Immature natural killer cell (primary cell): Measurements from ENCODE around the gene CDH11. TPM values are rescaled to one million over a fixed set of nuclear protein-coding genes. Genes with fewer than 3 reads are reported as not detected.

ENCODE experiments used
- DNase-seq, 3 donors: peaks; one replicate each; pipeline ENCODE4 v3.0.0; 2022; ENCODE audit warnings: mixed read lengths in 1 of 3
- H3K27ac Mint-ChIP-seq, 6 donors: one replicate each; pipeline ENCODE4 v1.8.0; 2020; ENCODE audit warnings: mixed read lengths in 6 of 6, mild to moderate bottlenecking in 5 of 6, inconsistent platforms in 4 of 6, moderate library complexity in 3 of 6
- H3K27me3 Mint-ChIP-seq, 3 donors: one replicate each; pipeline ENCODE4 v1.8.0; 2020 to 2021; ENCODE audit warnings: low read depth in 3 of 3, mild to moderate bottlenecking in 3 of 3, mixed read lengths in 3 of 3, moderate library complexity in 3 of 3, inconsistent platforms in 1 of 3
- H3K36me3 Mint-ChIP-seq, 3 donors: one replicate each; pipeline ENCODE4 v1.8.0; 2020; ENCODE audit warnings: mixed read lengths in 3 of 3, inconsistent platforms in 2 of 3, mild to moderate bottlenecking in 2 of 3
- H3K4me1 Mint-ChIP-seq, 2 donors: one replicate each; pipeline ENCODE4 v1.8.0; 2020; ENCODE audit warnings: inconsistent platforms in 2 of 2, mild to moderate bottlenecking in 2 of 2, mixed read lengths in 2 of 2, moderate library complexity in 1 of 2
- H3K4me3 Mint-ChIP-seq, 5 donors: one replicate each; pipeline ENCODE4 v1.8.0; 2020; ENCODE audit warnings: mild to moderate bottlenecking in 5 of 5, mixed read lengths in 5 of 5, inconsistent platforms in 3 of 5, moderate library complexity in 3 of 5
- H3K9me3 Mint-ChIP-seq, 6 donors: one replicate each; pipeline ENCODE4 v1.8.0; 2020; ENCODE audit warnings: mild to moderate bottlenecking in 6 of 6, mixed read lengths in 6 of 6, inconsistent platforms in 4 of 6, moderate library complexity in 3 of 6
- polyA plus RNA-seq, 3 donors: library from polyadenylated mRNA; unstranded; fragments of 300-500 nt; fragmentation: Illumina TruSeq; gene quantifications; one replicate each; pipeline ENCODE4 v1.2.3, GENCODE V29; 2021

CDH11 gene
- polyA plus RNA-seq, 3 donors from 2014 or later, result not detected

- Mint-ChIP-seq H3K4me3 (no peak overlapping the region), H3K27ac (no peak overlapping the region), H3K4me1 (no peaks in the 10 kb centered on the region), H3K9me3 (peaks cover 0 to 29% (median 13%) of the 10 kb centered on the region in 6 donors), H3K36me3 (no peaks in the 10 kb centered on the region), H3K27me3 (no peaks in the 10 kb centered on the region)
- DNase-seq, result no peak
Measured at GRCh38 chr16:65023802-65024201, 98.1 kb downstream of the CDH11 start.

- Mint-ChIP-seq H3K9me3 (peaks cover 0 to 27% (median 11%) of the 10 kb centered on the region in 6 donors), H3K27me3 (no peaks in the 10 kb centered on the region), H3K27ac (no peak overlapping the region), H3K36me3 (no peaks in the 10 kb centered on the region), H3K4me1 (no peaks in the 10 kb centered on the region), H3K4me3 (no peak overlapping the region)
- no peak for DNase-seq
Measured at GRCh38 chr16:65021852-65022595, 99.8 kb downstream of the CDH11 start.

GRCh38 chr16:65016754-65017153, 105.1 kb downstream of the CDH11 start:
- H3K36me3 Mint-ChIP-seq, result no peaks in the 10 kb centered on the region
- no peak overlapping the region for H3K4me3 Mint-ChIP-seq
- DNase-seq, result no peak
- H3K27me3 Mint-ChIP-seq, result peaks cover 0 to 3% (median 0%) of the 10 kb centered on the region in 3 donors
- peaks cover 0 to 42% (median 11%) of the 10 kb centered on the region in 6 donors for H3K9me3 Mint-ChIP-seq
- no peak overlapping the region for H3K27ac Mint-ChIP-seq
- no peaks in the 10 kb centered on the region for H3K4me1 Mint-ChIP-seq

GRCh38 chr16:65015599-65015998, 106.3 kb downstream of the CDH11 start:
- Mint-ChIP-seq H3K27me3 (peaks cover 0 to 3% (median 0%) of the 10 kb centered on the region in 3 donors), H3K4me3 (no peak overlapping the region), H3K27ac (no peak overlapping the region), H3K9me3 (peaks cover 0 to 42% (median 9%) of the 10 kb centered on the region in 6 donors), H3K36me3 (no peaks in the 10 kb centered on the region), H3K4me1 (no peaks in the 10 kb centered on the region)
- no peak for DNase-seq

- DNase-seq, result no peak
- H3K4me3 Mint-ChIP-seq, result no peak overlapping the region
- H3K9me3 Mint-ChIP-seq, result peaks cover 0 to 29% (median 7%) of the 10 kb centered on the region in 6 donors
- peaks cover 0 to 3% (median 0%) of the 10 kb centered on the region in 3 donors for H3K27me3 Mint-ChIP-seq
- H3K27ac Mint-ChIP-seq, result no peak overlapping the region
- no peaks in the 10 kb centered on the region for H3K36me3 Mint-ChIP-seq
- no peaks in the 10 kb centered on the region for H3K4me1 Mint-ChIP-seq
Measured at GRCh38 chr16:65012357-65012756, 109.5 kb downstream of the CDH11 start.

- Mint-ChIP-seq H3K36me3 (no peaks in the 10 kb centered on the region), H3K9me3 (peaks cover 1 to 45% (median 8%) of the 10 kb centered on the region in 6 donors), H3K27ac (no peak overlapping the region), H3K4me3 (no peak overlapping the region), H3K4me1 (no peaks in the 10 kb centered on the region), H3K27me3 (peaks cover 0 to 5% (median 0%) of the 10 kb centered on the region in 3 donors)
- no peak for DNase-seq
Measured at GRCh38 chr16:65010125-65010524, 111.7 kb downstream of the CDH11 start.

- Mint-ChIP-seq H3K9me3 (peaks cover 4 to 37% (median 6%) of the 10 kb centered on the region in 6 donors), H3K4me1 (no peaks in the 10 kb centered on the region), H3K4me3 (no peak overlapping the region), H3K27ac (no peak overlapping the region), H3K27me3 (peaks cover 0 to 2% (median 0%) of the 10 kb centered on the region in 3 donors), H3K36me3 (no peaks in the 10 kb centered on the region)
- no peak for DNase-seq
Measured at GRCh38 chr16:65005696-65006095, 116.2 kb downstream of the CDH11 start.

GRCh38 chr16:65004570-65004969, 117.3 kb downstream of the CDH11 start:
- DNase-seq, result no peak
- H3K27me3 Mint-ChIP-seq, result peaks cover 0 to 2% (median 0%) of the 10 kb centered on the region in 3 donors
- no peak overlapping the region for H3K4me3 Mint-ChIP-seq
- H3K4me1 Mint-ChIP-seq, result no peaks in the 10 kb centered on the region
- no peaks in the 10 kb centered on the region for H3K36me3 Mint-ChIP-seq
- H3K9me3 Mint-ChIP-seq, result peaks cover 4 to 37% (median 6%) of the 10 kb centered on the region in 6 donors
- H3K27ac Mint-ChIP-seq, result no peak overlapping the region

GRCh38 chr16:65003621-65004020, 118.2 kb downstream of the CDH11 start:
- Mint-ChIP-seq H3K27me3 (peaks cover 0 to 2% (median 0%) of the 10 kb centered on the region in 3 donors), H3K4me3 (no peak overlapping the region), H3K36me3 (no peaks in the 10 kb centered on the region), H3K27ac (no peak overlapping the region), H3K4me1 (no peaks in the 10 kb centered on the region), H3K9me3 (peaks cover 4 to 37% (median 6%) of the 10 kb centered on the region in 6 donors)
- no peak for DNase-seq

GRCh38 chr16:65002265-65002664, 119.6 kb downstream of the CDH11 start:
- DNase-seq, result no peak
- H3K27ac Mint-ChIP-seq, result no peak overlapping the region
- H3K9me3 Mint-ChIP-seq, result peaks cover 4 to 36% (median 7%) of the 10 kb centered on the region in 6 donors
- H3K27me3 Mint-ChIP-seq, result peaks cover 0 to 2% (median 0%) of the 10 kb centered on the region in 3 donors
- no peaks in the 10 kb centered on the region for H3K4me1 Mint-ChIP-seq
- no peak overlapping the region for H3K4me3 Mint-ChIP-seq
- H3K36me3 Mint-ChIP-seq, result no peaks in the 10 kb centered on the region

GRCh38 chr16:65000654-65001053, 121.2 kb downstream of the CDH11 start:
- peaks cover 3 to 25% (median 8%) of the 10 kb centered on the region in 6 donors for H3K9me3 Mint-ChIP-seq
- H3K27me3 Mint-ChIP-seq, result no peaks in the 10 kb centered on the region
- no peak overlapping the region for H3K27ac Mint-ChIP-seq
- no peaks in the 10 kb centered on the region for H3K36me3 Mint-ChIP-seq
- no peak overlapping the region for H3K4me3 Mint-ChIP-seq
- DNase-seq, result no peak
- H3K4me1 Mint-ChIP-seq, result no peaks in the 10 kb centered on the region

- Mint-ChIP-seq H3K27ac (no peak overlapping the region), H3K4me3 (no peak overlapping the region), H3K9me3 (peaks cover 0 to 29% (median 8%) of the 10 kb centered on the region in 6 donors), H3K27me3 (no peaks in the 10 kb centered on the region), H3K4me1 (no peaks in the 10 kb centered on the region), H3K36me3 (no peaks in the 10 kb centered on the region)
- no peak for DNase-seq
Measured at GRCh38 chr16:64997751-64998150, 124.1 kb downstream of the CDH11 start.

- no peak overlapping the region for H3K4me3 Mint-ChIP-seq
- no peaks in the 10 kb centered on the region for H3K36me3 Mint-ChIP-seq
- H3K27me3 Mint-ChIP-seq, result no peaks in the 10 kb centered on the region
- H3K27ac Mint-ChIP-seq, result no peak overlapping the region
- DNase-seq, result no peak
- H3K4me1 Mint-ChIP-seq, result no peaks in the 10 kb centered on the region
- peaks cover 0 to 24% (median 6%) of the 10 kb centered on the region in 6 donors for H3K9me3 Mint-ChIP-seq
Measured at GRCh38 chr16:64997121-64997520, 124.7 kb downstream of the CDH11 start.

GRCh38 chr16:64996641-64997040, 125.2 kb downstream of the CDH11 start:
- H3K27ac Mint-ChIP-seq, result no peak overlapping the region

GRCh38 chr16:64993464-64993863, 128.4 kb downstream of the CDH11 start:
- Mint-ChIP-seq H3K4me1 (no peaks in the 10 kb centered on the region), H3K9me3 (peaks cover 0 to 28% (median 4%) of the 10 kb centered on the region in 6 donors), H3K36me3 (no peaks in the 10 kb centered on the region), H3K27me3 (no peaks in the 10 kb centered on the region), H3K27ac (no peak overlapping the region), H3K4me3 (no peak overlapping the region)
- no peak for DNase-seq

More at GRCh38 chr16:64996641-64997040, 125.2 kb downstream of the CDH11 start:
- H3K36me3 Mint-ChIP-seq, result no peaks in the 10 kb centered on the region
- H3K9me3 Mint-ChIP-seq, result peaks cover 0 to 23% (median 2%) of the 10 kb centered on the region in 6 donors
- H3K4me1 Mint-ChIP-seq, result no peaks in the 10 kb centered on the region
- no peak for DNase-seq
- H3K27me3 Mint-ChIP-seq, result no peaks in the 10 kb centered on the region
- no peak overlapping the region for H3K4me3 Mint-ChIP-seq
